Stimulated activated CD8-positive, alpha-beta memory T cell treated with anti-CD3 and anti-CD28 coated beads, Interleukin-7, amount 100 ng/mL, for 24 hours (primary cell): ENCODE measurements around the gene GLB1L.
"Not testable (repeated sequence)": the region's sequence is repeated elsewhere in the genome, so short reads cannot be mapped to it uniquely, and the experiment has no call there.

Experiments
- DNase-seq: peaks from one replicate; pipeline ENCODE4 v3.0.0-alpha.2; 2020; ENCODE audit warnings: low read depth

Gene GLB1L

GRCh38 chr2:219280651-219281050, 35.4 kb upstream of the GLB1L start:
- no peak for DNase-seq

- DNase-seq = no peak
Measured at GRCh38 chr2:219279916-219280516, 34.8 kb upstream of the GLB1L start.

GRCh38 chr2:219279151-219279915, 34.1 kb upstream of the GLB1L start, which contains the start of gene DNAJB2:
DNAJB2 (plus strand) TSS chr2:219279366; CDS start chr2:219279834, 468 bp downstream.
- DNase-seq = peak; percentile 98

- no peak for DNase-seq
Measured at GRCh38 chr2:219278655-219279150, 33.5 kb upstream of the GLB1L start.

GRCh38 chr2:219277703-219278654, 32.7 kb upstream of the GLB1L start:
- peak; percentile 52 for DNase-seq

GRCh38 chr2:219274361-219274921, 29.2 kb upstream of the GLB1L start:
- no peak for DNase-seq

- DNase-seq = no peak
Measured at GRCh38 chr2:219273937-219274336, 28.7 kb upstream of the GLB1L start.

- DNase-seq = no peak
Measured at GRCh38 chr2:219272995-219273394, 27.8 kb upstream of the GLB1L start.

GRCh38 chr2:219272356-219272755, 27.1 kb upstream of the GLB1L start:
- no peak for DNase-seq

GRCh38 chr2:219271021-219271420, 25.8 kb upstream of the GLB1L start:
- DNase-seq = no peak

GRCh38 chr2:219270055-219270372, 24.8 kb upstream of the GLB1L start:
- DNase-seq = no peak

- no peak for DNase-seq
Measured at GRCh38 chr2:219269362-219270054, 24.3 kb upstream of the GLB1L start.

- DNase-seq = no peak
Measured at GRCh38 chr2:219268294-219268693, 23.1 kb upstream of the GLB1L start.

GRCh38 chr2:219266886-219267285, 21.6 kb upstream of the GLB1L start:
- DNase-seq = no peak

- no peak for DNase-seq
Measured at GRCh38 chr2:219266232-219266631, 21.0 kb upstream of the GLB1L start.

- no peak for DNase-seq
Measured at GRCh38 chr2:219261024-219261855, 16.0 kb upstream of the GLB1L start.

GRCh38 chr2:219258942-219259341, 13.7 kb upstream of the GLB1L start:
- not testable (repeated sequence) for DNase-seq

GRCh38 chr2:219254590-219255201, 9.5 kb upstream of the GLB1L start:
- no peak for DNase-seq

- DNase-seq = peak; percentile 71
Measured at GRCh38 chr2:219253753-219254589, 8.7 kb upstream of the GLB1L start, which contains the start of gene TUBA4A. TUBA4A (minus strand) TSS chr2:219253918; CDS start chr2:219253858, 60 bp downstream.
